ENCODE measurements around the gene NIPSNAP2.

NIPSNAP2 gene

GRCh38 chr7:55977831-55978230 lies 13.4 kb downstream of the NIPSNAP2 start:
- TF ChIP-seq CTCF (conservative IDR thresholded peaks at IDR 0.05; ENCODE audit: low read length): no peak
- no peak overlapping the region for H3K4me3 ChIP-seq (ENCODE audit: low read length)
- peak; percentile 87 for DNase-seq (ENCODE audit: low read depth)

GRCh38 chr7:55980266-55980665 lies 15.9 kb downstream of the NIPSNAP2 start:
- no peak for TF ChIP-seq CTCF (conservative IDR thresholded peaks at IDR 0.05; ENCODE audit: low read length)
- DNase-seq (ENCODE audit: low read depth): no peak
- H3K4me3 ChIP-seq (ENCODE audit: low read length): no peak overlapping the region

- no peak for TF ChIP-seq CTCF (conservative IDR thresholded peaks at IDR 0.05; ENCODE audit: low read length)
- H3K4me3 ChIP-seq (ENCODE audit: low read length): no peak overlapping the region
- DNase-seq (ENCODE audit: low read depth): peak; percentile 25
Observed at GRCh38 chr7:55983537-55983936, 19.2 kb downstream of the NIPSNAP2 start.

GRCh38 chr7:55992346-55992745 lies 28.0 kb downstream of the NIPSNAP2 start:
- DNase-seq (ENCODE audit: low read depth): no peak
- H3K4me3 ChIP-seq (ENCODE audit: low read length): no peak overlapping the region
- no peak for TF ChIP-seq CTCF (conservative IDR thresholded peaks at IDR 0.05; ENCODE audit: low read length)

- no peak overlapping the region for H3K4me3 ChIP-seq (ENCODE audit: low read length)
- DNase-seq (ENCODE audit: low read depth): no peak
- TF ChIP-seq CTCF (conservative IDR thresholded peaks at IDR 0.05; ENCODE audit: low read length): no peak
Observed at GRCh38 chr7:55996856-55997500, 32.6 kb downstream of the NIPSNAP2 start.

- TF ChIP-seq CTCF (conservative IDR thresholded peaks at IDR 0.05; ENCODE audit: low read length): no peak
- no peak for DNase-seq (ENCODE audit: low read depth)
- no peak overlapping the region for H3K4me3 ChIP-seq (ENCODE audit: low read length)
Observed at GRCh38 chr7:56003749-56004148, 39.4 kb downstream of the NIPSNAP2 start.

GRCh38 chr7:56007167-56007652 lies 42.8 kb downstream of the NIPSNAP2 start:
- DNase-seq (ENCODE audit: low read depth): no peak
- no peak overlapping the region for H3K4me3 ChIP-seq (ENCODE audit: low read length)
- no peak for TF ChIP-seq CTCF (conservative IDR thresholded peaks at IDR 0.05; ENCODE audit: low read length)
